Keratinocyte (primary cell): Measurements from ENCODE around the gene CEP152. TPM values are rescaled to one million over a fixed set of nuclear protein-coding genes. Genes with fewer than 3 reads are reported as not detected.

Source experiments
- DNase-seq: peaks from one replicate; pipeline ENCODE4 v3.0.0-alpha.2; 2011; ENCODE audit warnings: low read depth, missing footprints, low spot score
- FAIRE-seq: peaks from 2 replicates; lab custom pipeline; 2011; peaks lifted over from hg19 to GRCh38; lab: Jason Lieb, UNC
- H2AFZ ChIP-seq: 2 replicates; pipeline ENCODE4 v1.6.0; 2012; ENCODE audit warnings: low read length, control low read depth, inconsistent platforms; ENCODE audit not compliant: control insufficient read depth
- H3K27ac ChIP-seq: 2 replicates; pipeline ENCODE4 v1.5.1; 2011; ENCODE audit warnings: low read length; ENCODE audit not compliant: control insufficient read depth, insufficient read depth
- H3K27me3 ChIP-seq: 3 replicates; pipeline ENCODE4 v1.6.0; 2011; ENCODE audit warnings: low read length; ENCODE audit not compliant: control insufficient read depth, insufficient read depth; ENCODE audit errors: extremely low read depth
- H3K36me3 ChIP-seq, 2 experiments: 2 replicates in 1 of 2; 3 replicates in 1 of 2; pipeline ENCODE4 v1.5.1; 2011; ENCODE audit warnings: low read length in 2 of 2, mild to moderate bottlenecking in 1 of 2; ENCODE audit not compliant: control insufficient read depth in 2 of 2, insufficient read depth in 2 of 2; ENCODE audit errors: extremely low read depth in 1 of 2
- H3K4me1 ChIP-seq: 3 replicates; pipeline ENCODE4 v1.5.1; 2011; ENCODE audit warnings: low read length; ENCODE audit not compliant: control insufficient read depth, insufficient read depth; ENCODE audit errors: extremely low read depth
- H3K4me2 ChIP-seq: 3 replicates; pipeline ENCODE4 v1.6.0; 2011; ENCODE audit warnings: low read depth, low read length; ENCODE audit not compliant: control insufficient read depth, insufficient read depth; ENCODE audit errors: extremely low read depth
- H3K4me3 ChIP-seq, 3 experiments: fragments of 200-600 bp in 1 of 3; sonication (generic) in 1 of 3; 2 replicates in 2 of 3; 3 replicates in 1 of 3; pipeline ENCODE4 v1.5.1; 2011 to 2016; ENCODE audit warnings: low read length in 3 of 3, mild to moderate bottlenecking in 3 of 3, control low read depth in 2 of 3, inconsistent platforms in 1 of 3, low read depth in 1 of 3, mixed read lengths in 1 of 3, mixed run types in 1 of 3, moderate library complexity in 1 of 3; ENCODE audit not compliant: control insufficient read depth in 2 of 3, insufficient read depth in 2 of 3; ENCODE audit errors: extremely low read depth in 1 of 3
- H3K79me2 ChIP-seq: 2 replicates; pipeline ENCODE4 v1.6.0; 2012; ENCODE audit warnings: low read length; ENCODE audit not compliant: control insufficient read depth, insufficient read depth
- H3K9ac ChIP-seq: 3 replicates; pipeline ENCODE4 v1.6.0; 2011; ENCODE audit warnings: low read length; ENCODE audit not compliant: control insufficient read depth, insufficient read depth; ENCODE audit errors: extremely low read depth
- H3K9me1 ChIP-seq: 3 replicates; pipeline ENCODE4 v1.6.0; 2011; ENCODE audit warnings: low read length; ENCODE audit not compliant: control insufficient read depth, insufficient read depth; ENCODE audit errors: extremely low read depth
- H3K9me3 ChIP-seq: 2 replicates; pipeline ENCODE4 v1.5.1; 2012; ENCODE audit warnings: low read depth, low read length; ENCODE audit not compliant: control insufficient read depth
- H4K20me1 ChIP-seq: 3 replicates; pipeline ENCODE4 v1.6.0; 2011; ENCODE audit warnings: low read length; ENCODE audit not compliant: control insufficient read depth, insufficient read depth; ENCODE audit errors: extremely low read depth
- EZH2 ChIP-seq: IDR thresholded peaks from one replicate; pipeline ENCODE4 v1.6.1; 2012; ENCODE audit warnings: inconsistent platforms, mild to moderate bottlenecking, low read length, moderate library complexity
- dilution Hi-C: fragments of 300-500 bp; cut with MboI; formaldehyde crosslinking; loops from one replicate; pipeline ENCODE4 v1.7.0; 2020; ENCODE audit warnings: low sequenced_read_pairs; ENCODE audit not compliant: extremely low pct_ligation_motif_present
- polyA plus RNA-seq, 5 experiments: library from polyadenylated mRNA; depleted of rRNA in 3 of 5; stranded (reverse) in 3 of 5; stranded (forward) in 1 of 5; unstranded in 1 of 5; fragments of >200 nt; gene quantifications; 1 replicate in 1 of 5; 2 replicates in 3 of 5; 3 replicates in 1 of 5; pipeline versions ENCODE4 v1.2.1 to v1.2.3, GENCODE V29; 2011 to 2012; ENCODE audit warnings: missing spikeins in 2 of 5, low read depth in 1 of 5, low replicate concordance in 1 of 5
- TF ChIP-seq, protein P1 (sequence below), 3 experiments: IDR thresholded peaks in 1 of 3; conservative IDR thresholded peaks in 1 of 3; optimal IDR thresholded peaks in 1 of 3; 2 replicates in 2 of 3; 3 replicates in 1 of 3; pipeline versions ENCODE3 to v1.5.1; 2011; ENCODE audit warnings: low read length in 3 of 3, mild to moderate bottlenecking in 3 of 3, moderate library complexity in 2 of 3, control low read depth in 1 of 3, inconsistent platforms in 1 of 3; ENCODE audit not compliant: insufficient read depth in 2 of 3; ENCODE audit errors: extremely low read depth in 1 of 3

The CEP152 gene
- polyA plus RNA-seq, 1 donor (not counting 4 experiments of a cell fraction or from before 2014, with no cell fraction given): 4.0 TPM

DNA sequence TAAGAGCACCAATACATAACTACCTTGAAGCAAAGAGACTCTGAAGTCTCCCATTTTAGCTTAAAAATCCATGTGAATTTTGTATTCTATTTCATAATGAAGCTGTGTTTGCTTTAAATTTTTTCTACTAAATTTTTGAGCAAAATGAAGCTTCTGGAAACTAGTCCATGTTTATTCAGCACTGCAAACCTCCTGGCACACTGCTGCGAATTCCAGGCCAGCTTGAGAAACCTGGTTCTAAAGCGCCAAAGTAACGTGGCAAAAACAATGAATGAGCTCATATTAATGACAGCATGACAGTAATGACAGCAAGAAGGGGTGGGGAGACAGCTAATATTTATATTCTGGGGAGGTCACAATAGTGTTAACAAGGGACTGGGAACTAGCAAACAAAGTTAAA, 25.7 kb downstream of the CEP152 start:
- Histone ChIP-seq H3K36me3 (peaks cover 0 to 8% of the 10 kb centered on the region in 2 experiments), H2AFZ (no peak overlapping the region), H3K27me3 (no peaks in the 10 kb centered on the region), H3K9me3 (no peaks in the 10 kb centered on the region), H3K9me1 (no peaks in the 10 kb centered on the region), H3K4me3 (no peak overlapping the region), H3K4me2 (no peak overlapping the region), H3K9ac (no peak overlapping the region), H4K20me1 (no peaks in the 10 kb centered on the region), H3K27ac (no peak overlapping the region), H3K79me2 (no peaks in the 10 kb centered on the region), H3K4me1 (no peaks in the 10 kb centered on the region)
- no peak for DNase-seq
- FAIRE-seq: no peak
- no peak for TF ChIP-seq EZH2
- TF ChIP-seq, protein P1, sequence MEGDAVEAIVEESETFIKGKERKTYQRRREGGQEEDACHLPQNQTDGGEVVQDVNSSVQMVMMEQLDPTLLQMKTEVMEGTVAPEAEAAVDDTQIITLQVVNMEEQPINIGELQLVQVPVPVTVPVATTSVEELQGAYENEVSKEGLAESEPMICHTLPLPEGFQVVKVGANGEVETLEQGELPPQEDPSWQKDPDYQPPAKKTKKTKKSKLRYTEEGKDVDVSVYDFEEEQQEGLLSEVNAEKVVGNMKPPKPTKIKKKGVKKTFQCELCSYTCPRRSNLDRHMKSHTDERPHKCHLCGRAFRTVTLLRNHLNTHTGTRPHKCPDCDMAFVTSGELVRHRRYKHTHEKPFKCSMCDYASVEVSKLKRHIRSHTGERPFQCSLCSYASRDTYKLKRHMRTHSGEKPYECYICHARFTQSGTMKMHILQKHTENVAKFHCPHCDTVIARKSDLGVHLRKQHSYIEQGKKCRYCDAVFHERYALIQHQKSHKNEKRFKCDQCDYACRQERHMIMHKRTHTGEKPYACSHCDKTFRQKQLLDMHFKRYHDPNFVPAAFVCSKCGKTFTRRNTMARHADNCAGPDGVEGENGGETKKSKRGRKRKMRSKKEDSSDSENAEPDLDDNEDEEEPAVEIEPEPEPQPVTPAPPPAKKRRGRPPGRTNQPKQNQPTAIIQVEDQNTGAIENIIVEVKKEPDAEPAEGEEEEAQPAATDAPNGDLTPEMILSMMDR (optimal IDR thresholded peaks at IDR 0.05 in 1 of 3, IDR thresholded peaks at IDR 0.05 in 1 of 3, conservative IDR thresholded peaks at IDR 0.05 in 1 of 3; ENCODE audit: extremely low read depth in 1 of 3, insufficient read depth in 2 of 3, low read length in 3 of 3): no peak
- dilution Hi-C loops: no loop called here

DNA sequence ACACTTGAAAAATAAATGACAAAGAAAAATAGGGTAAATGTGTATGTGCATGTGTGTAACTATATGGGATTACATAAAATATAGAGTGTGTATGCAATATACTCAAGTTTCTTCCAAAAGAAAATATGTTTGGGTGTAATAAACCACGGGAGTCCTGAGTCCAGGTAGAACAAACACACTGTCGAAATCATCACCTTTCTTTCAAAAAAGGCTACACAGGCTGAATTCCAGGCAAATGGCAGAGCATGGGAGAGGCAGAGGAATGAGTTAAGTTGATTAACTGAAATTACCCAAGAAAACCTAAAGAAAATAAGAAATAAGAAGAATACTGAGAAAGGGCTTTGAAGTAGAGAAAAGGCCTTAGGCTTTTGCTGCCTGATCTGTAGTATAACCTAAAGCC, 26.1 kb downstream of the CEP152 start:
- DNase-seq (no peak), FAIRE-seq (no peak)
- Histone ChIP-seq H3K27me3 (no peaks in the 10 kb centered on the region), H3K4me1 (no peaks in the 10 kb centered on the region), H3K4me3 (no peak overlapping the region), H3K27ac (no peak overlapping the region), H3K9ac (no peak overlapping the region), H3K4me2 (no peak overlapping the region), H2AFZ (no peak overlapping the region), H3K79me2 (no peaks in the 10 kb centered on the region), H4K20me1 (no peaks in the 10 kb centered on the region), H3K36me3 (peaks cover 0 to 8% of the 10 kb centered on the region in 2 experiments), H3K9me1 (no peaks in the 10 kb centered on the region), H3K9me3 (no peaks in the 10 kb centered on the region)
- no peak for TF ChIP-seq EZH2
- TF ChIP-seq, protein P1 (optimal IDR thresholded peaks at IDR 0.05 in 1 of 3, IDR thresholded peaks at IDR 0.05 in 1 of 3, conservative IDR thresholded peaks at IDR 0.05 in 1 of 3; ENCODE audit: extremely low read depth in 1 of 3, insufficient read depth in 2 of 3, low read length in 3 of 3): no peak
- dilution Hi-C loops: no loop called here
